GM19372 (cell line): ENCODE results near the gene SELENOI.
"Not testable (repeated sequence)": the region's sequence is repeated elsewhere in the genome, so short reads cannot be mapped to it uniquely, and the experiment has no call there.

Experiments used
- ATAC-seq: cut with Tn5 transposase; IDR thresholded peaks from one replicate; pipeline ENCODE4 v1.9.1; 2021; ENCODE audit warnings: mild to moderate bottlenecking, low read depth, moderate library complexity; ENCODE audit not compliant: unreplicated experiment

Gene SELENOI

GRCh38 chr2:26345545-26346453 lies at the start of gene SELENOI:
TSS of gene SELENOI (plus strand) at chr2:26346143. CDS start at chr2:26346233, 90 bp downstream.
- peak; percentile 91 for ATAC-seq

GRCh38 chr2:26297061-26297460 lies 48.9 kb upstream of the SELENOI start:
- ATAC-seq: no peak

- no peak for ATAC-seq
Measured at GRCh38 chr2:26298286-26298637, 47.7 kb upstream of the SELENOI start.

GRCh38 chr2:26298638-26299393 lies 47.1 kb upstream of the SELENOI start:
- no peak for ATAC-seq

- no peak for ATAC-seq
Measured at GRCh38 chr2:26299471-26300101, 46.4 kb upstream of the SELENOI start.

- ATAC-seq: no peak
Measured at GRCh38 chr2:26300234-26300925, 45.6 kb upstream of the SELENOI start.

- ATAC-seq: no peak
Measured at GRCh38 chr2:26302846-26303245, 43.1 kb upstream of the SELENOI start.

- ATAC-seq: not testable (repeated sequence)
Measured at GRCh38 chr2:26305094-26305493, 40.8 kb upstream of the SELENOI start.

- no peak for ATAC-seq
Measured at GRCh38 chr2:26305540-26305939, 40.4 kb upstream of the SELENOI start.

GRCh38 chr2:26309921-26310320 lies 36.0 kb upstream of the SELENOI start:
- no peak for ATAC-seq

GRCh38 chr2:26312471-26312870 lies 33.5 kb upstream of the SELENOI start:
- ATAC-seq: no peak

GRCh38 chr2:26313446-26313845 lies 32.5 kb upstream of the SELENOI start:
- no peak for ATAC-seq

GRCh38 chr2:26314243-26314642 lies 31.7 kb upstream of the SELENOI start:
- no peak for ATAC-seq

GRCh38 chr2:26316041-26316440 lies 29.9 kb upstream of the SELENOI start:
- ATAC-seq: no peak

- no peak for ATAC-seq
Measured at GRCh38 chr2:26316845-26317244, 29.1 kb upstream of the SELENOI start.

- no peak for ATAC-seq
Measured at GRCh38 chr2:26317377-26318105, 28.4 kb upstream of the SELENOI start.

GRCh38 chr2:26318950-26319349 lies 27.0 kb upstream of the SELENOI start:
- ATAC-seq: no peak

- not testable (repeated sequence) for ATAC-seq
Measured at GRCh38 chr2:26324479-26324878, 21.5 kb upstream of the SELENOI start.

- ATAC-seq: no peak
Measured at GRCh38 chr2:26324903-26325302, 21.0 kb upstream of the SELENOI start.

GRCh38 chr2:26325851-26326250 lies 20.1 kb upstream of the SELENOI start:
- no peak for ATAC-seq
